ENCODE results near the gene WBP2NL.

The WBP2NL gene

GRCh38 chr22:41991111-41991510 is 7.5 kb upstream of the WBP2NL start:
- Histone ChIP-seq H3K36me3 (ENCODE audit: insufficient read depth) (no peaks in the 10 kb centered on the region), H3K4me2 (no peak overlapping the region), H3K4me1 (ENCODE audit: low read depth, poor library complexity, severe bottlenecking) (no peaks in the 10 kb centered on the region), H3K27ac (no peak overlapping the region), H2AFZ (ENCODE audit: low read depth) (no peak overlapping the region), H3K9ac (no peak overlapping the region), H4K20me1 (ENCODE audit: insufficient read depth) (no peaks in the 10 kb centered on the region), H3K79me2 (ENCODE audit: insufficient read depth, low read depth) (no peaks in the 10 kb centered on the region), H3K27me3 (ENCODE audit: insufficient read depth, low read depth) (no peaks in the 10 kb centered on the region), H3K4me3 (IDR thresholded peaks at IDR 0.05; ENCODE audit: insufficient read depth, low read depth, low read length) (no peak overlapping the region)
- no peak for TF ChIP-seq CTCF (conservative IDR thresholded peaks at IDR 0.05; ENCODE audit: low read depth, low read length)

- H3K36me3 ChIP-seq (ENCODE audit: insufficient read depth), result no peaks in the 10 kb centered on the region
- no peaks in the 10 kb centered on the region for H4K20me1 ChIP-seq (ENCODE audit: insufficient read depth)
- no peak overlapping the region for H3K27ac ChIP-seq
- H3K4me3 ChIP-seq (IDR thresholded peaks at IDR 0.05; ENCODE audit: insufficient read depth, low read depth, low read length), result no peak overlapping the region
- TF ChIP-seq CTCF (conservative IDR thresholded peaks at IDR 0.05; ENCODE audit: low read depth, low read length), result no peak
- H3K4me2 ChIP-seq, result no peak overlapping the region
- H3K4me1 ChIP-seq (ENCODE audit: low read depth, poor library complexity, severe bottlenecking), result no peaks in the 10 kb centered on the region
- no peak overlapping the region for H3K9ac ChIP-seq
- no peaks in the 10 kb centered on the region for H3K79me2 ChIP-seq (ENCODE audit: insufficient read depth, low read depth)
- H3K27me3 ChIP-seq (ENCODE audit: insufficient read depth, low read depth), result no peaks in the 10 kb centered on the region
- no peak overlapping the region for H2AFZ ChIP-seq (ENCODE audit: low read depth)
Measured at GRCh38 chr22:41992496-41992895, 6.1 kb upstream of the WBP2NL start.

- H2AFZ ChIP-seq (ENCODE audit: low read depth), result no peak overlapping the region
- no peak overlapping the region for H3K4me3 ChIP-seq (IDR thresholded peaks at IDR 0.05; ENCODE audit: insufficient read depth, low read depth, low read length)
- H3K27ac ChIP-seq, result no peak overlapping the region
- H3K27me3 ChIP-seq (ENCODE audit: insufficient read depth, low read depth), result no peaks in the 10 kb centered on the region
- no peaks in the 10 kb centered on the region for H3K36me3 ChIP-seq (ENCODE audit: insufficient read depth)
- no peak for TF ChIP-seq CTCF (conservative IDR thresholded peaks at IDR 0.05; ENCODE audit: low read depth, low read length)
- no peak overlapping the region for H3K9ac ChIP-seq
- no peak overlapping the region for H3K4me2 ChIP-seq
- H3K4me1 ChIP-seq (ENCODE audit: low read depth, poor library complexity, severe bottlenecking), result peaks cover 13% of the 10 kb centered on the region
- H4K20me1 ChIP-seq (ENCODE audit: insufficient read depth), result no peaks in the 10 kb centered on the region
- no peaks in the 10 kb centered on the region for H3K79me2 ChIP-seq (ENCODE audit: insufficient read depth, low read depth)
Measured at GRCh38 chr22:41995211-41995610, 3.4 kb upstream of the WBP2NL start.

- Histone ChIP-seq H3K79me2 (ENCODE audit: insufficient read depth, low read depth) (no peaks in the 10 kb centered on the region), H3K9ac (no peak overlapping the region), H3K27me3 (ENCODE audit: insufficient read depth, low read depth) (no peaks in the 10 kb centered on the region), H4K20me1 (ENCODE audit: insufficient read depth) (no peaks in the 10 kb centered on the region), H3K4me3 (IDR thresholded peaks at IDR 0.05; ENCODE audit: insufficient read depth, low read depth, low read length) (no peak overlapping the region), H3K4me1 (ENCODE audit: low read depth, poor library complexity, severe bottlenecking) (peaks cover 13% of the 10 kb centered on the region), H3K4me2 (no peak overlapping the region), H2AFZ (ENCODE audit: low read depth) (no peak overlapping the region), H3K27ac (no peak overlapping the region), H3K36me3 (ENCODE audit: insufficient read depth) (no peaks in the 10 kb centered on the region)
- TF ChIP-seq CTCF (conservative IDR thresholded peaks at IDR 0.05; ENCODE audit: low read depth, low read length), result no peak
Measured at GRCh38 chr22:41996826-41997225, 1.8 kb upstream of the WBP2NL start.

All from KMS-11 (cell line).